IMR-90 (cell line): ENCODE results near the gene NLGN1. TPM values are rescaled to one million over a fixed set of nuclear protein-coding genes. Genes with fewer than 3 reads are reported as not detected.

Experiments used
- ATAC-seq: fragments of 200-7000 bp; cut with Tn5 transposase; 2 replicates; pipeline ENCODE4 v1.9.1; 2020; ENCODE audit warnings: low read depth, mild to moderate bottlenecking, moderate library complexity
- BruUV-seq: library from RNA; stranded (reverse); fragments of 400-500 nt; replicated peaks from 2 replicates; lab custom pipeline; 2021; lab: Mats Ljungman, UMichigan
- CTCF ChIA-PET: fragments of 300-600 bp; formaldehyde crosslinking; extraction: SDS; loops from one replicate; lab custom pipeline; 2021; ENCODE audit warnings: antibody characterized with exemption; lab: Yijun Ruan, JAX
- POLR2A ChIA-PET: fragments of 300-600 bp; sonication (Branson Sonifier 250); formaldehyde crosslinking; loops from one replicate; lab custom pipeline; 2022; ENCODE audit warnings: antibody characterized with exemption; ENCODE audit not compliant: unreplicated experiment; lab: Charles Lee
- DNase-seq: peaks from one replicate; pipeline ENCODE4 v3.0.0; 2013
- H2AFZ ChIP-seq: replicated peaks from 2 replicates; pipeline ENCODE3; 2013; ENCODE audit warnings: low read length, mild to moderate bottlenecking; ENCODE audit not compliant: poor library complexity
- H2AK5ac ChIP-seq: 2 replicates; pipeline ENCODE4 v1.6.1; 2013; ENCODE audit warnings: low read depth, low read length, inconsistent platforms
- H2AK9ac ChIP-seq: replicated peaks from 2 replicates; pipeline ENCODE3; 2013; ENCODE audit warnings: mild to moderate bottlenecking, low read depth, low read length, moderate library complexity; ENCODE audit not compliant: poor library complexity
- H2BK120ac ChIP-seq: 2 replicates; pipeline ENCODE4 v1.6.1; 2013; ENCODE audit warnings: low read depth, low read length, inconsistent platforms
- H2BK15ac ChIP-seq: 3 replicates; pipeline ENCODE4 v1.6.1; 2013; ENCODE audit warnings: low read depth, low read length, inconsistent platforms
- H2BK20ac ChIP-seq: 2 replicates; pipeline ENCODE4 v1.6.1; 2013; ENCODE audit warnings: low read depth, mild to moderate bottlenecking, inconsistent platforms, low read length, moderate library complexity
- H2BK5ac ChIP-seq: 2 replicates; pipeline ENCODE4 v1.6.1; 2013; ENCODE audit warnings: mild to moderate bottlenecking, low read depth, low read length, inconsistent platforms; ENCODE audit not compliant: poor library complexity, severe bottlenecking
- H3K14ac ChIP-seq: replicated peaks from 2 replicates; pipeline ENCODE4 v1.6.1; 2013; ENCODE audit warnings: low read depth, low read length, inconsistent platforms
- H3K18ac ChIP-seq: 2 replicates; pipeline ENCODE4 v1.6.1; 2013; ENCODE audit warnings: low read depth, low read length, control low read depth
- H3K23ac ChIP-seq: 2 replicates; pipeline ENCODE4 v1.6.1; 2013; ENCODE audit warnings: low read depth, low read length, inconsistent platforms
- H3K27ac ChIP-seq: 2 replicates; pipeline ENCODE4 v1.5.1; 2013; ENCODE audit warnings: mild to moderate bottlenecking, control low read depth, low read length; ENCODE audit not compliant: insufficient read depth
- H3K27me3 ChIP-seq: 2 replicates; pipeline ENCODE4 v1.6.1; 2013; ENCODE audit warnings: low read length; ENCODE audit not compliant: control insufficient read depth, insufficient read depth
- H3K36me3 ChIP-seq: 2 replicates; pipeline ENCODE4 v1.6.1; 2013; ENCODE audit warnings: low read length, mixed read lengths; ENCODE audit not compliant: control insufficient read depth, insufficient read depth
- H3K4ac ChIP-seq: 2 replicates; pipeline ENCODE4 v1.6.1; 2013; ENCODE audit warnings: low read depth, low read length, inconsistent platforms
- H3K4me1 ChIP-seq: 2 replicates; pipeline ENCODE4 v1.6.1; 2013; ENCODE audit warnings: low read length, mixed read lengths; ENCODE audit not compliant: control insufficient read depth, insufficient read depth
- H3K4me2 ChIP-seq: 2 replicates; pipeline ENCODE4 v1.6.1; 2013; ENCODE audit warnings: low read depth, mild to moderate bottlenecking, control low read depth, low read length, moderate library complexity
- H3K4me3 ChIP-seq: 2 replicates; pipeline ENCODE4 v1.5.1; 2013; ENCODE audit warnings: low read depth, mild to moderate bottlenecking, control low read depth, low read length, moderate library complexity; ENCODE audit not compliant: insufficient read depth
- H3K56ac ChIP-seq: 2 replicates; pipeline ENCODE4 v1.6.1; 2013; ENCODE audit warnings: low read length, inconsistent platforms; ENCODE audit not compliant: insufficient read depth; ENCODE audit errors: extremely low read depth
- H3K79me1 ChIP-seq, 2 experiments: 2 replicates each; pipeline ENCODE4 v1.6.1; 2013; ENCODE audit warnings: low read length in 2 of 2, inconsistent platforms in 1 of 2, low read depth in 1 of 2
- H3K9ac ChIP-seq: 2 replicates; pipeline ENCODE4 v1.6.1; 2013; ENCODE audit warnings: low read depth, low read length, control low read depth
- H3K9me1 ChIP-seq: 2 replicates; pipeline ENCODE4 v1.6.1; 2013; ENCODE audit warnings: low read length, inconsistent platforms; ENCODE audit not compliant: insufficient read depth
- H3K9me3 ChIP-seq: 2 replicates; pipeline ENCODE4 v1.6.1; 2013; ENCODE audit warnings: low read length; ENCODE audit not compliant: control insufficient read depth, insufficient read depth
- H4K20me1 ChIP-seq: 2 replicates; pipeline ENCODE4 v1.6.1; 2013; ENCODE audit warnings: low read length, inconsistent platforms; ENCODE audit not compliant: insufficient read depth
- H4K5ac ChIP-seq: 2 replicates; pipeline ENCODE4 v1.6.1; 2013; ENCODE audit warnings: mild to moderate bottlenecking, low read depth, low read length, control low read depth
- H4K8ac ChIP-seq, 2 experiments: 2 replicates each; pipeline ENCODE4 v1.6.1; 2013; ENCODE audit warnings: low read depth in 2 of 2, low read length in 2 of 2, control low read depth in 1 of 2, inconsistent platforms in 1 of 2
- H4K91ac ChIP-seq: 2 replicates; pipeline ENCODE4 v1.6.1; 2013; ENCODE audit warnings: low read depth, low read length, inconsistent platforms; ENCODE audit not compliant: insufficient read depth
- BHLHE40 ChIP-seq: fragments of 150-350 bp; IDR thresholded peaks from 2 replicates; pipeline ENCODE4 v1.6.1; 2016; ENCODE audit warnings: mild to moderate bottlenecking, low read depth, low read length
- CEBPB ChIP-seq: IDR thresholded peaks from 2 replicates; pipeline ENCODE4 v1.6.1; 2012; ENCODE audit warnings: low read depth, low read length, improper control_type of control experiment
- CHD1 ChIP-seq: IDR thresholded peaks from 2 replicates; pipeline ENCODE4 v1.6.1; 2012; ENCODE audit warnings: low read depth, low read length, improper control_type of control experiment
- CTCF ChIP-seq: conservative IDR thresholded peaks from 2 replicates; pipeline ENCODE4 v1.5.1; 2012; ENCODE audit warnings: mild to moderate bottlenecking, low read depth, low read length, improper control_type of control experiment
- ELK1 ChIP-seq: fragments of 150-350 bp; IDR thresholded peaks from 2 replicates; pipeline ENCODE4 v1.6.1; 2016; ENCODE audit warnings: low read depth, mild to moderate bottlenecking, low read length, moderate library complexity, borderline replicate concordance
- FOS ChIP-seq: fragments of 150-350 bp; IDR thresholded peaks from 2 replicates; pipeline ENCODE4 v1.6.1; 2016; ENCODE audit warnings: low read depth, low read length
- MAFK ChIP-seq: IDR thresholded peaks from 2 replicates; pipeline ENCODE4 v1.6.1; 2012; ENCODE audit warnings: low read depth, low read length, improper control_type of control experiment
- MAZ ChIP-seq: IDR thresholded peaks from 2 replicates; pipeline ENCODE4 v1.6.1; 2012; ENCODE audit warnings: low read depth, mild to moderate bottlenecking, low read length, improper control_type of control experiment, moderate library complexity, borderline replicate concordance
- MXI1 ChIP-seq: IDR thresholded peaks from 2 replicates; pipeline ENCODE4 v1.6.1; 2012; ENCODE audit warnings: low read depth, mild to moderate bottlenecking, low read length, moderate library complexity, borderline replicate concordance
- NFE2L2 ChIP-seq: fragments of 150-350 bp; IDR thresholded peaks from 2 replicates; pipeline ENCODE4 v1.6.1; 2016; ENCODE audit warnings: low read depth, mild to moderate bottlenecking, low read length
- POLR2A ChIP-seq: IDR thresholded peaks from 2 replicates; pipeline ENCODE4 v1.6.1; 2012; ENCODE audit warnings: mild to moderate bottlenecking, low read depth, low read length
- RAD21 ChIP-seq: IDR thresholded peaks from 2 replicates; pipeline ENCODE4 v1.6.1; 2012; ENCODE audit warnings: low read length, improper control_type of control experiment
- RCOR1 ChIP-seq: IDR thresholded peaks from 2 replicates; pipeline ENCODE4 v1.6.1; 2012; ENCODE audit warnings: mild to moderate bottlenecking, low read length, improper control_type of control experiment; ENCODE audit not compliant: insufficient replicate concordance
- RFX5 ChIP-seq: IDR thresholded peaks from 2 replicates; pipeline ENCODE4 v1.8.0; 2012; ENCODE audit warnings: low read depth, mild to moderate bottlenecking, low read length, moderate library complexity
- SMC3 ChIP-seq: fragments of 150-350 bp; IDR thresholded peaks from 2 replicates; pipeline ENCODE4 v1.6.1; 2016; ENCODE audit warnings: low read depth, mild to moderate bottlenecking, antibody characterized with exemption, low read length, moderate library complexity
- USF2 ChIP-seq: fragments of 150-350 bp; IDR thresholded peaks from 2 replicates; pipeline ENCODE4 v1.6.1; 2017; ENCODE audit warnings: mild to moderate bottlenecking, antibody characterized with exemption, low read length, low read depth
- WGBS, 2 experiments: methylation state at CpG; one replicate each; pipeline versions ENCODE4 v1.1.5 to v1.1.7; 2013; ENCODE audit warnings: missing lambda C conversion rate in 2 of 2; ENCODE audit not compliant: insufficient read length in 1 of 2; ENCODE audit errors: extremely low coverage in 2 of 2; 5-methylcytosine and 5-hydroxymethylcytosine counted together
- dilution Hi-C: fragments of 300-500 bp; cut with HindIII; formaldehyde crosslinking; loops from one replicate; pipeline ENCODE4 v1.14.3; 2018; ENCODE audit warnings: low sequenced_read_pairs; ENCODE audit not compliant: unreplicated experiment
- in situ Hi-C: fragments of 300-500 bp; cut with MboI; formaldehyde crosslinking; loops from 3 replicates; pipeline ENCODE4 v1.14.3; 2019; ENCODE audit warnings: low sequenced_read_pairs, inconsistent platforms, mixed read lengths
- intact Hi-C: fragments of 100-400 bp; cut with micrococcal nuclease; formaldehyde crosslinking; loops from 2 replicates; pipeline ENCODE4 v1.10.0; 2022
- polyA plus RNA-seq, 3 experiments: library from polyadenylated mRNA; depleted of rRNA; stranded (reverse); fragments of >200 nt; gene quantifications; 2 replicates each; pipeline ENCODE4 v1.2.3, GENCODE V29; 2012; ENCODE audit warnings: low replicate concordance in 1 of 3
- total RNA-seq: library from RNA; depleted of rRNA; stranded (reverse); fragments of >200 nt; gene quantifications from 2 replicates; pipeline ENCODE4 v1.2.3, GENCODE V29; 2012

NLGN1 gene
- total and polyA plus RNA-seq, 2 of the 4 experiments (the other 2 are of a cell fraction): 1.8 to 12.5 TPM

GRCh38 chr3:173743516-173743915 is 346.0 kb downstream of the NLGN1 start:
- Histone ChIP-seq H3K9me3 (no peaks in the 10 kb centered on the region), H2AFZ (no peak overlapping the region), H3K4me3 (no peak overlapping the region), H2AK9ac (no peak overlapping the region), H3K4me2 (no peak overlapping the region), H3K9ac (no peak overlapping the region), H3K36me3 (no peaks in the 10 kb centered on the region), H3K79me1 (no peaks in the 10 kb centered on the region), H3K27me3 (no peaks in the 10 kb centered on the region), H2AK5ac (peak overlapping the region; percentile 80; the same call in 1 of the 2 replicates), H3K4me1 (peaks cover 2% of the 10 kb centered on the region; the same call in 1 of the 2 replicates), H2BK5ac (peak overlapping the region; percentile 80), H2BK120ac (peak overlapping the region; percentile 95), H2BK15ac (no peak overlapping the region; the same call in 1 of the 3 replicates), H3K56ac (no peak overlapping the region; the same call in 1 of the 2 replicates), H4K91ac (peak overlapping the region; percentile 38; the same call in 1 of the 2 replicates), H4K20me1 (no peaks in the 10 kb centered on the region), H3K27ac (peak overlapping the region; percentile 29; the same call in 1 of the 2 replicates), H3K23ac (peak overlapping the region; percentile 81), H2BK20ac (peak overlapping the region; percentile 92; the same call in 1 of the 2 replicates), H3K4ac (peak overlapping the region; percentile 82), H3K14ac (peak overlapping the region; percentile 90), H4K5ac (peak overlapping the region; percentile 9; the same call in 1 of the 2 replicates), H4K8ac (peak overlapping the region; percentile 47 to 74; a peak in 1 of 4 replicates), H3K9me1 (0 out of 2 replicates have a peak, but pooled peaks cover 2% of the 10 kb centered on the region), H3K18ac (peak overlapping the region; percentile 57; the same call in 1 of the 2 replicates)
- intact Hi-C loops: no loop called here
- dilution Hi-C loops: no loop called here
- POLR2A ChIA-PET: no interaction called here
- DNase-seq (no peak), ATAC-seq (peak; percentile 41; the same call in 1 of the 2 replicates)
- in situ Hi-C loops: no loop called here
- no CpG with 5 or more reads among the region's 1 CpG for WGBS, 2 experiments
- CTCF ChIA-PET: no interaction called here
- TF ChIP-seq RAD21 (no peak), MAFK (no peak), FOS (no peak), SMC3 (no peak), NFE2L2 (no peak), CHD1 (no peak), RFX5 (no peak), RCOR1 (no peak), MXI1 (no peak), MAZ (no peak), BHLHE40 (no peak), POLR2A (no peak), USF2 (no peak), CEBPB (no peak), CTCF (no peak), ELK1 (no peak)
- no TSS peak for BruUV-seq
